DOHH2 (cell line): ENCODE data around the gene ROBO2.

ENCODE experiments used
- EZH2phosphoT487 ChIP-seq: fragments of 200-600 bp; sonication (generic); IDR thresholded peaks from 2 replicates; pipeline ENCODE4 v1.6.1; 2017; ENCODE audit warnings: borderline replicate concordance, mild to moderate bottlenecking, antibody characterized with exemption, low read length, moderate library complexity, mixed read lengths
- TF ChIP-seq, protein P1 (sequence below): fragments of 200-600 bp; sonication (generic); IDR thresholded peaks from one replicate; pipeline ENCODE4 v1.5.1; 2014; ENCODE audit warnings: antibody characterized with exemption, mild to moderate bottlenecking, low read depth, low read length; ENCODE audit not compliant: poor library complexity, severe bottlenecking

DNA sequence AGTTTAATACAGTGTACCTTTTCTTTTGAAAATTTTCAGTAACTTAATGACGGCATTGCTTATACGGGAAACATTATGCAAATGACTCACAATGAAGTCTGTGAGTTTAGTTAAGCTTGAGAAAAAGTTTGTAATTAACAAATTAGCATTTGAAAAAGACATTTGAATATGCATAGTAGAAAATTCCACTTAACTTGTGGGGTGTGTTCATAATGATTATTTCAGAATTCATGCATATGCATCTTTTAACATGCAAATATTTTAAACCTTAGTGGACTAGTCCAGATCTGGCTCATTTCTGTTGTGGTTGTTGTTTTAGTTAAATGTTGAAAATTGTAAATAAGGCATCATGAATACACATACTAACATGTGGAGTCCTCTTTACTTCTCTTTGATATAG, 239.4 kb downstream of the ROBO2 start:
- TF ChIP-seq, protein P1, sequence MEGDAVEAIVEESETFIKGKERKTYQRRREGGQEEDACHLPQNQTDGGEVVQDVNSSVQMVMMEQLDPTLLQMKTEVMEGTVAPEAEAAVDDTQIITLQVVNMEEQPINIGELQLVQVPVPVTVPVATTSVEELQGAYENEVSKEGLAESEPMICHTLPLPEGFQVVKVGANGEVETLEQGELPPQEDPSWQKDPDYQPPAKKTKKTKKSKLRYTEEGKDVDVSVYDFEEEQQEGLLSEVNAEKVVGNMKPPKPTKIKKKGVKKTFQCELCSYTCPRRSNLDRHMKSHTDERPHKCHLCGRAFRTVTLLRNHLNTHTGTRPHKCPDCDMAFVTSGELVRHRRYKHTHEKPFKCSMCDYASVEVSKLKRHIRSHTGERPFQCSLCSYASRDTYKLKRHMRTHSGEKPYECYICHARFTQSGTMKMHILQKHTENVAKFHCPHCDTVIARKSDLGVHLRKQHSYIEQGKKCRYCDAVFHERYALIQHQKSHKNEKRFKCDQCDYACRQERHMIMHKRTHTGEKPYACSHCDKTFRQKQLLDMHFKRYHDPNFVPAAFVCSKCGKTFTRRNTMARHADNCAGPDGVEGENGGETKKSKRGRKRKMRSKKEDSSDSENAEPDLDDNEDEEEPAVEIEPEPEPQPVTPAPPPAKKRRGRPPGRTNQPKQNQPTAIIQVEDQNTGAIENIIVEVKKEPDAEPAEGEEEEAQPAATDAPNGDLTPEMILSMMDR = no peak
- no peak for TF ChIP-seq EZH2phosphoT487
